KG1 (cell line): ENCODE results near the gene MACF1.
"Not testable (repeated sequence)": the region's sequence is repeated elsewhere in the genome, so short reads cannot be mapped to it uniquely, and the experiment has no call there.

Experiments
- DNase-seq: peaks from one replicate; lab custom pipeline; 2025; lab: John Stamatoyannopoulos, UW

The MACF1 gene

GRCh38 chr1:39416609-39417008 lies 212.1 kb downstream of the MACF1 start:
- no peak for DNase-seq

- no peak for DNase-seq
These were observed 213.7 kb downstream of the MACF1 start for GRCh38 chr1:39418236-39418635.

- DNase-seq: no peak
These were observed 216.0 kb downstream of the MACF1 start for GRCh38 chr1:39420493-39420892.

- no peak for DNase-seq
These were observed 218.1 kb downstream of the MACF1 start for GRCh38 chr1:39422614-39423013.

GRCh38 chr1:39425151-39425550 lies 220.7 kb downstream of the MACF1 start:
- DNase-seq: no peak

- DNase-seq: no peak
These were observed 221.1 kb downstream of the MACF1 start for GRCh38 chr1:39425634-39426033.

GRCh38 chr1:39426346-39426745 lies 221.9 kb downstream of the MACF1 start:
- no peak for DNase-seq

GRCh38 chr1:39427374-39427773 lies 222.9 kb downstream of the MACF1 start:
- DNase-seq: no peak

- DNase-seq: no peak
These were observed 223.4 kb downstream of the MACF1 start for GRCh38 chr1:39427912-39428311.

GRCh38 chr1:39431927-39432326 lies 227.4 kb downstream of the MACF1 start:
- DNase-seq: no peak

GRCh38 chr1:39434797-39435395 lies 230.4 kb downstream of the MACF1 start:
- DNase-seq: no peak

GRCh38 chr1:39435597-39435996 lies 231.1 kb downstream of the MACF1 start:
- DNase-seq: no peak

GRCh38 chr1:39436842-39437241 lies 232.3 kb downstream of the MACF1 start:
- no peak for DNase-seq

GRCh38 chr1:39438042-39438441 lies 233.5 kb downstream of the MACF1 start:
- no peak for DNase-seq

GRCh38 chr1:39440856-39441255 lies 236.4 kb downstream of the MACF1 start:
- DNase-seq: no peak

GRCh38 chr1:39441797-39442196 lies 237.3 kb downstream of the MACF1 start:
- no peak for DNase-seq

GRCh38 chr1:39445573-39445972 lies 241.1 kb downstream of the MACF1 start:
- DNase-seq: no peak

GRCh38 chr1:39446986-39447567 lies 242.6 kb downstream of the MACF1 start:
- no peak for DNase-seq

GRCh38 chr1:39450041-39450440 lies 245.5 kb downstream of the MACF1 start:
- DNase-seq: not testable (repeated sequence)

GRCh38 chr1:39450956-39451606 lies 246.6 kb downstream of the MACF1 start:
- DNase-seq: no peak

- no peak for DNase-seq
These were observed 247.6 kb downstream of the MACF1 start for GRCh38 chr1:39452081-39452480.

- no peak for DNase-seq
These were observed 248.0 kb downstream of the MACF1 start for GRCh38 chr1:39452540-39452939.

- no peak for DNase-seq
These were observed 249.1 kb downstream of the MACF1 start for GRCh38 chr1:39453603-39454002.

GRCh38 chr1:39458991-39459390 lies 254.5 kb downstream of the MACF1 start:
- no peak for DNase-seq
